A673 (cell line): ENCODE results near the gene RAB8B.

Experiments
- EZH2 ChIP-seq: fragments of 200-600 bp; sonication (generic); IDR thresholded peaks from 2 replicates; pipeline ENCODE4 v1.6.1; 2017; ENCODE audit warnings: borderline replicate concordance, low read depth, mild to moderate bottlenecking, mixed read lengths, antibody characterized with exemption, low read length; ENCODE audit not compliant: poor library complexity, severe bottlenecking
- TF ChIP-seq, protein P1 (sequence below): fragments of 300-800, 200-600 bp; sonication (generic); conservative IDR thresholded peaks from 2 replicates; pipeline ENCODE4 v1.5.1; 2017; ENCODE audit warnings: low read depth, mild to moderate bottlenecking, antibody characterized with exemption, low read length, moderate library complexity, mixed read lengths

DNA sequence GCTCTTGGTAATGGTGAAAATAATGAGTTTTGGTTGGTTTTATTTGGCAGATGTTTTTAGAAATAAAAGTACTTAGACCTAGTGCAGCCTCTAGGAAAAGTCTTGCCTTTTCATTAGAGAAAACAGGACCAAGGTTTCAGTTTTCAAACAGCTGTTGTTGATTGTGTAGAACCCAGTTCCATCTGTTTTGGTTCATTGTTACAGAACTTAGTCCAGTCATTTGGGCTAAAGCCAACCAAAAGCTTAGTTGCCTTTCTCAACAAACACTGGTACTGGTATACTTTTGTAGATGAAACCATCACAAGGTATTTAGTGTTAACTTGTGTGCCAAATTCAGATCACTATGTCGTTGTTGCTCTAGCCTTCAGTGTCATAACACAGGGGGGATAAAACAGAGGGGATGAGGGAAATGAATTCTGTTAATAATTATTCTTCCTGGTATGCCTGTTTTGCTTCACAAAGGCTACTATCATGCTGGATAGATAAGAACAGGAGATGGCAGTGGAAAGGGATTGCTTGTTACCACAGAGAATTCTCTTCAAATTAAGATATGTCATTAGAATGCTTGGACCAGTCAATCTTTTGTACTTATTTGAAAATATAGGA is 75.4 kb downstream of the RAB8B start:
- TF ChIP-seq, protein P1, sequence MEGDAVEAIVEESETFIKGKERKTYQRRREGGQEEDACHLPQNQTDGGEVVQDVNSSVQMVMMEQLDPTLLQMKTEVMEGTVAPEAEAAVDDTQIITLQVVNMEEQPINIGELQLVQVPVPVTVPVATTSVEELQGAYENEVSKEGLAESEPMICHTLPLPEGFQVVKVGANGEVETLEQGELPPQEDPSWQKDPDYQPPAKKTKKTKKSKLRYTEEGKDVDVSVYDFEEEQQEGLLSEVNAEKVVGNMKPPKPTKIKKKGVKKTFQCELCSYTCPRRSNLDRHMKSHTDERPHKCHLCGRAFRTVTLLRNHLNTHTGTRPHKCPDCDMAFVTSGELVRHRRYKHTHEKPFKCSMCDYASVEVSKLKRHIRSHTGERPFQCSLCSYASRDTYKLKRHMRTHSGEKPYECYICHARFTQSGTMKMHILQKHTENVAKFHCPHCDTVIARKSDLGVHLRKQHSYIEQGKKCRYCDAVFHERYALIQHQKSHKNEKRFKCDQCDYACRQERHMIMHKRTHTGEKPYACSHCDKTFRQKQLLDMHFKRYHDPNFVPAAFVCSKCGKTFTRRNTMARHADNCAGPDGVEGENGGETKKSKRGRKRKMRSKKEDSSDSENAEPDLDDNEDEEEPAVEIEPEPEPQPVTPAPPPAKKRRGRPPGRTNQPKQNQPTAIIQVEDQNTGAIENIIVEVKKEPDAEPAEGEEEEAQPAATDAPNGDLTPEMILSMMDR: no peak
- TF ChIP-seq EZH2: no peak
